Dermis microvascular lymphatic vessel endothelial cell (primary cell): ENCODE measurements around the gene S100A4. TPM values are rescaled to one million over a fixed set of nuclear protein-coding genes. Genes with fewer than 3 reads are reported as not detected.
"Not testable (repeated sequence)": the region's sequence is repeated elsewhere in the genome, so short reads cannot be mapped to it uniquely, and the experiment has no call there.

ENCODE experiments used
- DNase-seq, 2 donors: peaks; one replicate each; pipeline versions ENCODE4 v3.0.0 to v3.0.0-alpha.2; 2010; ENCODE audit warnings: low read depth in 2 of 2
- total RNA-seq: library from RNA; depleted of rRNA; stranded (reverse); fragments of >200 nt; gene quantifications from 2 replicates; pipeline ENCODE4 v1.2.1, GENCODE V29; 2014

The S100A4 gene
- 2.0 and 35.9 TPM in 2 replicates for total RNA-seq

GRCh38 chr1:153545067-153546055 is at the start of gene S100A4:
Gene S100A4 (minus strand): TSS chr1:153545806. CDS start chr1:153544794, 1,012 bp downstream.
- peak; percentile 82 to 92 for DNase-seq

GRCh38 chr1:153592748-153593147 is 47.1 kb upstream of the S100A4 start:
- DNase-seq: no peak

GRCh38 chr1:153588482-153588881 is 42.9 kb upstream of the S100A4 start:
- DNase-seq: no peak

- DNase-seq: not testable (repeated sequence)
Measured at GRCh38 chr1:153588033-153588432, 42.4 kb upstream of the S100A4 start.

- peak in 1 of 2 donors; percentile 18 for DNase-seq
Measured at GRCh38 chr1:153587314-153587713, 41.7 kb upstream of the S100A4 start.

- no peak for DNase-seq
Measured at GRCh38 chr1:153586347-153586746, 40.7 kb upstream of the S100A4 start.

GRCh38 chr1:153585006-153585405 is 39.4 kb upstream of the S100A4 start:
- no peak for DNase-seq

- no peak for DNase-seq
Measured at GRCh38 chr1:153583976-153584375, 38.4 kb upstream of the S100A4 start.

- not testable (repeated sequence) for DNase-seq
Measured at GRCh38 chr1:153583514-153583913, 37.9 kb upstream of the S100A4 start.

GRCh38 chr1:153582836-153583235 is 37.2 kb upstream of the S100A4 start:
- not testable (repeated sequence) for DNase-seq

GRCh38 chr1:153578936-153579335 is 33.3 kb upstream of the S100A4 start:
- DNase-seq: no peak

- no peak for DNase-seq
Measured at GRCh38 chr1:153578490-153578889, 32.9 kb upstream of the S100A4 start.

- DNase-seq: no peak
Measured at GRCh38 chr1:153577624-153578051, 32.0 kb upstream of the S100A4 start.

- DNase-seq: no peak
Measured at GRCh38 chr1:153577138-153577537, 31.5 kb upstream of the S100A4 start.

GRCh38 chr1:153575497-153575896 is 29.9 kb upstream of the S100A4 start:
- not testable (repeated sequence) for DNase-seq

GRCh38 chr1:153575081-153575491 is 29.5 kb upstream of the S100A4 start:
- not testable (repeated sequence) for DNase-seq

GRCh38 chr1:153573351-153573750 is 27.7 kb upstream of the S100A4 start:
- peak in 1 of 2 donors; percentile 26 for DNase-seq

GRCh38 chr1:153572569-153573015 is 27.0 kb upstream of the S100A4 start:
- peak; percentile 89 to 96 for DNase-seq

GRCh38 chr1:153571706-153572105 is 26.1 kb upstream of the S100A4 start:
- no peak for DNase-seq

GRCh38 chr1:153570874-153571273 is 25.3 kb upstream of the S100A4 start:
- no peak for DNase-seq

GRCh38 chr1:153569465-153569864 is 23.9 kb upstream of the S100A4 start:
- no peak for DNase-seq

GRCh38 chr1:153568367-153569099 is 22.9 kb upstream of the S100A4 start:
- peak; percentile 71 to 91 for DNase-seq
